Measurements from ENCODE around the gene ADAMTS2.
"Not testable (repeated sequence)": the region's sequence is repeated elsewhere in the genome, so short reads cannot be mapped to it uniquely, and the experiment has no call there.

The ADAMTS2 gene

GRCh38 chr5:179296150-179296821, 49.0 kb downstream of the ADAMTS2 start:
- DNase-seq (ENCODE audit: low spot score): no peak

- DNase-seq (ENCODE audit: low spot score): no peak
Observed at GRCh38 chr5:179295778-179296149, 49.5 kb downstream of the ADAMTS2 start.

- no peak for DNase-seq (ENCODE audit: low spot score)
Observed at GRCh38 chr5:179294891-179295777, 50.1 kb downstream of the ADAMTS2 start.

GRCh38 chr5:179294131-179294780, 51.0 kb downstream of the ADAMTS2 start:
- no peak for DNase-seq (ENCODE audit: low spot score)

GRCh38 chr5:179292681-179293635, 52.3 kb downstream of the ADAMTS2 start:
- DNase-seq (ENCODE audit: low spot score): no peak

GRCh38 chr5:179292202-179292601, 53.1 kb downstream of the ADAMTS2 start:
- DNase-seq (ENCODE audit: low spot score): no peak

GRCh38 chr5:179290681-179291540, 54.4 kb downstream of the ADAMTS2 start:
- no peak for DNase-seq (ENCODE audit: low spot score)

- DNase-seq (ENCODE audit: low spot score): no peak
Observed at GRCh38 chr5:179289756-179290385, 55.4 kb downstream of the ADAMTS2 start.

- no peak for DNase-seq (ENCODE audit: low spot score)
Observed at GRCh38 chr5:179288809-179289185, 56.5 kb downstream of the ADAMTS2 start.

- no peak for DNase-seq (ENCODE audit: low spot score)
Observed at GRCh38 chr5:179288101-179288808, 57.0 kb downstream of the ADAMTS2 start.

- no peak for DNase-seq (ENCODE audit: low spot score)
Observed at GRCh38 chr5:179287631-179288030, 57.6 kb downstream of the ADAMTS2 start.

GRCh38 chr5:179287071-179287470, 58.2 kb downstream of the ADAMTS2 start:
- DNase-seq (ENCODE audit: low spot score): no peak

GRCh38 chr5:179285776-179286162, 59.5 kb downstream of the ADAMTS2 start:
- DNase-seq (ENCODE audit: low spot score): not testable (repeated sequence)

- DNase-seq (ENCODE audit: low spot score): no peak
Observed at GRCh38 chr5:179284751-179285631, 60.3 kb downstream of the ADAMTS2 start.

- not testable (repeated sequence) for DNase-seq (ENCODE audit: low spot score)
Observed at GRCh38 chr5:179283908-179284307, 61.4 kb downstream of the ADAMTS2 start.

GRCh38 chr5:179281694-179282093, 63.6 kb downstream of the ADAMTS2 start:
- no peak for DNase-seq (ENCODE audit: low spot score)

- no peak for DNase-seq (ENCODE audit: low spot score)
Observed at GRCh38 chr5:179280095-179280490, 65.2 kb downstream of the ADAMTS2 start.

GRCh38 chr5:179279347-179280094, 65.7 kb downstream of the ADAMTS2 start:
- DNase-seq (ENCODE audit: low spot score): no peak
